ENCODE measurements around the gene HSPA1B.

The HSPA1B gene

DNA sequence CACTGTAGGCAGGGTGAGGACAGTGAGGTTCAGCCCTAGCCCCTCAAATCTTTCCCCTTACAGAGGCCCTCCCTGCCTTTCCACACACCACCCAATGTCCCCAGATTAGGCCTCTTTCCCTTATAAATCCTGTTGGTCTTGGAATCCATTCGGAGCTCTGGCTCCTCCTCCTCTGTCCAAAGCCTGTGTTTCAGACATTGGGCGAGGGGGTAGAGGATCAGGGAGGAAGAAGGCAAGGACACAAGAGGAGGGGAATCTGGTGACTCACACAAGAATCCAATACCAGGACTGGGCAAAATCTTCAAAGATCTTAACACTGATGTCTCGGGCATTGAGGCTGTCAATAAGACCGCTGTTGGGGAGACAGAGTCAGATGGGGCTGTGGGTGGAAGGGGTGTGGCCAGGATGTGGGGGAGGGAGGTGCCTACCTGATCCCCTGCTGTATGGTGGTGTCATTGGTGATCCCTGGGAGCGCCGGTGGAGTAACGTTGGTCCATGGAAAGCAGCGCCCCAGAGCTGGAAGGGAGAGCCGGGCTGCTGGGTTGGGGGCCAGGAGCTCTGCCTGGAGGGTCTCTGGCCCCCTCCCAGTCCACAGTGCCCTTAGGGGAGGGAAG lies 43.6 kb downstream of the HSPA1B start:
- TF ChIP-seq CTCF (IDR thresholded peaks at IDR 0.05; ENCODE audit: low read depth, low read length): no peak
- DNase-seq (ENCODE audit: extremely low read depth, low read depth): no peak

- DNase-seq (ENCODE audit: extremely low read depth, low read depth): no peak
These were observed 46.6 kb downstream of the HSPA1B start for GRCh38 chr6:31874084-31874670.

GRCh38 chr6:31874836-31875572 lies 47.5 kb downstream of the HSPA1B start:
- no peak for TF ChIP-seq CTCF (IDR thresholded peaks at IDR 0.05; ENCODE audit: low read depth, low read length)
- no peak for DNase-seq (ENCODE audit: extremely low read depth, low read depth)

More at GRCh38 chr6:31874084-31874670, 46.6 kb downstream of the HSPA1B start:
- no peak for TF ChIP-seq CTCF (IDR thresholded peaks at IDR 0.05; ENCODE audit: low read depth, low read length)

- no peak for DNase-seq (ENCODE audit: extremely low read depth, low read depth)
- no peak for TF ChIP-seq CTCF (IDR thresholded peaks at IDR 0.05; ENCODE audit: low read depth, low read length)
These were observed 48.3 kb downstream of the HSPA1B start for GRCh38 chr6:31875877-31876276.

DNA sequence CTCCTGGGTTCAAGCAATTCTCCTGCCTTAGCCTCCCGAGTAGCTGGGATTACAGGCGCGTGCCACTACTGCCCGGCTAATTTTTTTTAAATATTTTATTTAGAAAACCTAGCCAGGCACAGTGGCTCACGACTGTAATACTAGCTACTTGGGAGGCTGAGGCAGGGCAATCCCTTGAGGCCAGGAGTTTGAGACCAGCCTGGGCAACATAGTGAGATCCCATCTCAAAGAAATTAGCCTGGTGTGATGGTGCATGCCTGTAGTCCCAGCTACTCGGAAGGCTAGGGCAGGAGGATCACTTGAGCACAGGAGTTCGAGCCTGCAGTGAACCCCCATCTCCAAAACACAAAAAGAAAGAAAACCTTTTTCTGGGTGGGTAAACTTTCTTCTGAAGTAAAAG lies 48.8 kb downstream of the HSPA1B start:
- DNase-seq (ENCODE audit: extremely low read depth, low read depth): no peak
- TF ChIP-seq CTCF (IDR thresholded peaks at IDR 0.05; ENCODE audit: low read depth, low read length): no peak

DNA sequence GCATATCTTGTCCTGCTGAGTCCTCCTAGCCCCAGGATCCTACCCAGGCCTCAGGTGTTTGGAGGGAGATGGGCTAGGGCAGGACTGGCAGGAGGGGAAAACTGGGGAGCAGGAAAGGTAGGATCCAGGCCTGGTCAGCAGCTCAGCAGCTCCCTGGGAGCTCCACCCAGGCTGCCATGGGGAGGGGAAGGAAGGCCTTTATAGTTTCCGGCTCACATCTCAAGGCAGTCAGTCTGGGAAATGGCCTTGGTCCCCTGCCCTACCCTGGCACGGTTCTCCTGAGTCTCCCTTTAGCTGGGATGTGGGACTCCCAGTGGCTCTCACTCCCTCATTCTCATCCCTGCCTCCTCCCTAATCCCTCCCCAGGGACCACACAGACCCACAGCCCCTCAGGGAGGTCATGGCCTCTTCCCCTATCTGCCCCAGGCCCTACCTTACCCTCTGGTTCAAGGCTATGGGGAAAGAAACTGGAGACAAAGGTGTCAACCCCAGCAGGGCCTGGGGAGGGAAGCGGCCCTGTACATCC lies 49.6 kb downstream of the HSPA1B start:
- no peak for DNase-seq (ENCODE audit: extremely low read depth, low read depth)
- TF ChIP-seq CTCF (IDR thresholded peaks at IDR 0.05; ENCODE audit: low read depth, low read length): no peak

- DNase-seq (ENCODE audit: extremely low read depth, low read depth): no peak
- TF ChIP-seq CTCF (IDR thresholded peaks at IDR 0.05; ENCODE audit: low read depth, low read length): no peak
These were observed 50.2 kb downstream of the HSPA1B start for GRCh38 chr6:31877651-31878161.

Measured in AG09319 (cell line).